Measurements from ENCODE around the gene CACNA1C. TPM values are rescaled to one million over a fixed set of nuclear protein-coding genes. Genes with fewer than 3 reads are reported as not detected.

The CACNA1C gene
- total and polyA plus RNA-seq, 10 of the 15 experiments (the other 5 are each of a cell fraction or from before 2014, with no cell fraction given), result under 0.01 to 0.15 (median 0.09) TPM; not detected in 5

GRCh38 chr12:2439332-2440100, 386.7 kb downstream of the CACNA1C start:
- no peak for DNase-seq (ENCODE audit: low read depth, low spot score)
- H4K20me1 ChIP-seq (ENCODE audit: control insufficient read depth, insufficient read depth), result no peaks in the 10 kb centered on the region
- no peak for FAIRE-seq
- intact Hi-C loops (cut with micrococcal nuclease; ENCODE audit: unreplicated experiment), result no loop called here
- RAD21 ChIA-PET (ENCODE audit: unreplicated experiment), result no interaction called here
- H3K4me1 ChIP-seq (ENCODE audit: control insufficient read depth, insufficient read depth, low read length), result no peaks in the 10 kb centered on the region
- H3K9ac ChIP-seq (ENCODE audit: control insufficient read depth, insufficient read depth, low read length), result no peak overlapping the region
- BruUV-seq (replicated peaks), result no TSS peak
- no peak for TF ChIP-seq MXI1 (IDR thresholded peaks at IDR 0.05; ENCODE audit: low read depth, low read length)
- no peak for TF ChIP-seq RCOR1 (conservative IDR thresholded peaks at IDR 0.05; ENCODE audit: low read depth, low read length)
- no peak for TF ChIP-seq GATAD2B (conservative IDR thresholded peaks at IDR 0.05; ENCODE audit: low read depth)
- TF ChIP-seq CHD4 (IDR thresholded peaks at IDR 0.05), result no peak
- no peak for TF ChIP-seq TCF3 (IDR thresholded peaks at IDR 0.05; ENCODE audit: borderline replicate concordance, insufficient read depth, low read depth, low read length)
- no peak for TF ChIP-seq HDGF (IDR thresholded peaks at IDR 0.05)
- no peak for TF ChIP-seq BMI1 (IDR thresholded peaks at IDR 0.05; ENCODE audit: borderline replicate concordance)
- TF ChIP-seq, protein P1, sequence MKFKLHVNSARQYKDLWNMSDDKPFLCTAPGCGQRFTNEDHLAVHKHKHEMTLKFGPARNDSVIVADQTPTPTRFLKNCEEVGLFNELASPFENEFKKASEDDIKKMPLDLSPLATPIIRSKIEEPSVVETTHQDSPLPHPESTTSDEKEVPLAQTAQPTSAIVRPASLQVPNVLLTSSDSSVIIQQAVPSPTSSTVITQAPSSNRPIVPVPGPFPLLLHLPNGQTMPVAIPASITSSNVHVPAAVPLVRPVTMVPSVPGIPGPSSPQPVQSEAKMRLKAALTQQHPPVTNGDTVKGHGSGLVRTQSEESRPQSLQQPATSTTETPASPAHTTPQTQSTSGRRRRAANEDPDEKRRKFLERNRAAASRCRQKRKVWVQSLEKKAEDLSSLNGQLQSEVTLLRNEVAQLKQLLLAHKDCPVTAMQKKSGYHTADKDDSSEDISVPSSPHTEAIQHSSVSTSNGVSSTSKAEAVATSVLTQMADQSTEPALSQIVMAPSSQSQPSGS (IDR thresholded peaks at IDR 0.05; ENCODE audit: low read length), result no peak
- no peak for TF ChIP-seq ELK1 (IDR thresholded peaks at IDR 0.05; ENCODE audit: low read depth, low read length)
- no peak for TF ChIP-seq BACH1 (IDR thresholded peaks at IDR 0.05; ENCODE audit: borderline replicate concordance)
- H3K36me3 ChIP-seq (ENCODE audit: control insufficient read depth in 2 of 2, insufficient read depth in 2 of 2, low read length in 1 of 2), result no peaks in the 10 kb centered on the region
- no peak overlapping the region for H3K27ac ChIP-seq (ENCODE audit: control insufficient read depth, insufficient read depth)
- no peak overlapping the region for H2AFZ ChIP-seq (ENCODE audit: control insufficient read depth, low read depth, low read length)
- CTCF ChIA-PET, result no interaction called here
- in situ Hi-C loops (cut with MboI), result no loop called here
- peaks cover 0 to 2% of the 10 kb centered on the region in 2 experiments for H3K27me3 ChIP-seq (replicated peaks in 1 of 2; ENCODE audit: control insufficient read depth in 2 of 2, insufficient read depth in 2 of 2, low read length in 1 of 2)
- no peak overlapping the region for H3K4me2 ChIP-seq (ENCODE audit: control insufficient read depth, insufficient read depth)
- no peaks in the 10 kb centered on the region for H3K79me2 ChIP-seq (ENCODE audit: control insufficient read depth, insufficient read depth, low read length)
- no peak overlapping the region for H3K4me3 ChIP-seq
- no peaks in the 10 kb centered on the region; the same call in 2 of the 3 replicates for H3K9me3 ChIP-seq (replicated peaks; ENCODE audit: control insufficient read depth, insufficient read depth, low read length)
- SMC1A ChIA-PET (ENCODE audit: uncharacterized antibody, unreplicated experiment), result no interaction called here
- ATAC-seq, result no peak
- 44% methylated on average over 11 of the region's 11 CpGs for WGBS (ENCODE audit: insufficient coverage, insufficient replicate concordance, low lambda C conversion rate, missing lambda C conversion rate)
- POLR2A ChIA-PET, result no interaction called here

Measured in GM12878 (cell line).